ENCODE data around the gene THADA.
"Not testable (repeated sequence)": the region's sequence is repeated elsewhere in the genome, so short reads cannot be mapped to it uniquely, and the experiment has no call there.

The THADA gene

GRCh38 chr2:43397411-43397810, 198.4 kb downstream of the THADA start:
- no peak overlapping the region for H3K4me3 ChIP-seq (ENCODE audit: control insufficient read depth, low read depth, low read length)
- no peak for TF ChIP-seq CTCF (IDR thresholded peaks at IDR 0.05; ENCODE audit: control insufficient read depth, insufficient read depth, low read depth, low read length, missing control alignments)
- no peak for DNase-seq (ENCODE audit: low read depth)

GRCh38 chr2:43396344-43396743, 199.5 kb downstream of the THADA start:
- DNase-seq (ENCODE audit: low read depth), result not testable (repeated sequence)

GRCh38 chr2:43393918-43394317, 201.9 kb downstream of the THADA start:
- H3K4me3 ChIP-seq (ENCODE audit: control insufficient read depth, low read depth, low read length), result no peak overlapping the region
- TF ChIP-seq CTCF (IDR thresholded peaks at IDR 0.05; ENCODE audit: control insufficient read depth, insufficient read depth, low read depth, low read length, missing control alignments), result no peak
- no peak for DNase-seq (ENCODE audit: low read depth)

More at GRCh38 chr2:43396344-43396743, 199.5 kb downstream of the THADA start:
- not testable (repeated sequence) for H3K4me3 ChIP-seq (ENCODE audit: control insufficient read depth, low read depth, low read length)

GRCh38 chr2:43391878-43392215, 204.0 kb downstream of the THADA start:
- no peak for TF ChIP-seq CTCF (IDR thresholded peaks at IDR 0.05; ENCODE audit: control insufficient read depth, insufficient read depth, low read depth, low read length, missing control alignments)
- no peak overlapping the region for H3K4me3 ChIP-seq (ENCODE audit: control insufficient read depth, low read depth, low read length)
- DNase-seq (ENCODE audit: low read depth), result no peak

- no peak for TF ChIP-seq CTCF (IDR thresholded peaks at IDR 0.05; ENCODE audit: control insufficient read depth, insufficient read depth, low read depth, low read length, missing control alignments)
- no peak overlapping the region for H3K4me3 ChIP-seq (ENCODE audit: control insufficient read depth, low read depth, low read length)
- DNase-seq (ENCODE audit: low read depth), result no peak
These were observed 204.5 kb downstream of the THADA start for GRCh38 chr2:43391201-43391877.

- DNase-seq (ENCODE audit: low read depth), result no peak
- TF ChIP-seq CTCF (IDR thresholded peaks at IDR 0.05; ENCODE audit: control insufficient read depth, insufficient read depth, low read depth, low read length, missing control alignments), result no peak
- H3K4me3 ChIP-seq (ENCODE audit: control insufficient read depth, low read depth, low read length), result no peak overlapping the region
These were observed 206.0 kb downstream of the THADA start for GRCh38 chr2:43389581-43390466.

GRCh38 chr2:43388371-43388770, 207.5 kb downstream of the THADA start:
- no peak overlapping the region for H3K4me3 ChIP-seq (ENCODE audit: control insufficient read depth, low read depth, low read length)
- DNase-seq (ENCODE audit: low read depth), result no peak
- TF ChIP-seq CTCF (IDR thresholded peaks at IDR 0.05; ENCODE audit: control insufficient read depth, insufficient read depth, low read depth, low read length, missing control alignments), result no peak

Data from AG09309 (cell line).